Left renal cortex interstitium (tissue), 4 donors: ENCODE data around the gene EYS. TPM values are rescaled to one million over a fixed set of nuclear protein-coding genes. Genes with fewer than 3 reads are reported as not detected.
A peak's percentile ranks its signal among the peaks of the same experiment; 100 is the strongest.

Source experiments
- DNase-seq, 4 donors: peaks; one replicate each; pipeline ENCODE4 v3.0.0-alpha.2; 2013; ENCODE audit warnings: low read depth in 4 of 4, low spot score in 2 of 4, missing footprints in 1 of 4
- polyA plus RNA-seq, 4 donors: library from polyadenylated mRNA; unstranded; fragments of 120-200 nt; gene quantifications; one replicate each; pipeline ENCODE4 v1.2.1, GENCODE V29; 2013; ENCODE audit not compliant: insufficient read length in 4 of 4

Gene EYS
- polyA plus RNA-seq, 4 donors = 0.43 to 0.81 (median 0.67) TPM

- DNase-seq = no peak
Measured at GRCh38 chr6:64404396-64404795, 1302.6 kb downstream of the EYS start.

GRCh38 chr6:64383277-64383676 lies 1323.7 kb downstream of the EYS start:
- no peak for DNase-seq

GRCh38 chr6:64376394-64376793 lies 1330.6 kb downstream of the EYS start:
- DNase-seq = no peak

GRCh38 chr6:64357430-64357829 lies 1349.6 kb downstream of the EYS start:
- no peak for DNase-seq

DNA sequence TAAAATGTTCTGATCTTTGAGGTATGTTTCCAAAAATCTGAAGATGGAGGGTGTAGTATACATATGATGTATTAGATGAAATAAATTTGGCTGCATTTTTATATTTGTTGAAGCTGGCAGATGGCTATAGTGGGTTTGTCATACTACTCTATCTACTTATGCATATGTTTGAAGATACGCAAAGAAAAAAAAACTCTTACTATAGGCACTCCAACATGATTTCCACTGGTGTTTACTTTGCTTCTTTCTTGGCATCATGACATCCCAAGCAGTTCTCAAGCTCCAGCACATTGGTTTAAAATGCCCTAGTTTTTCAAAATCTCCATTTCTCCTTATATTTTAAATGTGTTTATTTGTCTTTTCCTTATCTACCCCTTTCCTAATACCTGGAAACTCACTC lies 1359.6 kb downstream of the EYS start:
- DNase-seq = no peak

- DNase-seq = no peak
Measured at GRCh38 chr6:64335195-64335594, 1371.8 kb downstream of the EYS start.

GRCh38 chr6:64334636-64335035 lies 1372.4 kb downstream of the EYS start:
- DNase-seq = no peak

GRCh38 chr6:64330694-64331307 lies 1376.2 kb downstream of the EYS start:
- DNase-seq = peak; percentile 9 to 44 (median 26)

GRCh38 chr6:64326939-64327338 lies 1380.1 kb downstream of the EYS start:
- DNase-seq = no peak

- no peak for DNase-seq
Measured at GRCh38 chr6:64325093-64325492, 1381.9 kb downstream of the EYS start.

DNA sequence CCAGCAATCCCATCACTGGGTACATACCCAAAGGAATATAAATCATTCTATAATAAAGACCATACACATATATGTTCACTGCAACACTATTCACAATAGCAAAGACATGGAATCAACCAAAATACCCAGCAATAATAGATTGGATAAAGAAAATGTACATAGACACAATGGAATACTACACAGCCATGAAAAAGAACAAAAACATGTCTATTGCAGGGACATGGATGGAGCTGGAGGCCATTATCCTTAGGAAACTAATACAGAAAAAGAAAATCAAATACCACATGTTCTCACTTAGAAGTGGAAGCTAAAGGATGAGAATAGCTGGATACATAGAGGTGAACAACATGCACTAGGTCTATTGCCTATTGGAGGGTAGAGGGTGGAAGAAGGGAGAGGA lies 1396.8 kb downstream of the EYS start:
- DNase-seq = no peak

DNA sequence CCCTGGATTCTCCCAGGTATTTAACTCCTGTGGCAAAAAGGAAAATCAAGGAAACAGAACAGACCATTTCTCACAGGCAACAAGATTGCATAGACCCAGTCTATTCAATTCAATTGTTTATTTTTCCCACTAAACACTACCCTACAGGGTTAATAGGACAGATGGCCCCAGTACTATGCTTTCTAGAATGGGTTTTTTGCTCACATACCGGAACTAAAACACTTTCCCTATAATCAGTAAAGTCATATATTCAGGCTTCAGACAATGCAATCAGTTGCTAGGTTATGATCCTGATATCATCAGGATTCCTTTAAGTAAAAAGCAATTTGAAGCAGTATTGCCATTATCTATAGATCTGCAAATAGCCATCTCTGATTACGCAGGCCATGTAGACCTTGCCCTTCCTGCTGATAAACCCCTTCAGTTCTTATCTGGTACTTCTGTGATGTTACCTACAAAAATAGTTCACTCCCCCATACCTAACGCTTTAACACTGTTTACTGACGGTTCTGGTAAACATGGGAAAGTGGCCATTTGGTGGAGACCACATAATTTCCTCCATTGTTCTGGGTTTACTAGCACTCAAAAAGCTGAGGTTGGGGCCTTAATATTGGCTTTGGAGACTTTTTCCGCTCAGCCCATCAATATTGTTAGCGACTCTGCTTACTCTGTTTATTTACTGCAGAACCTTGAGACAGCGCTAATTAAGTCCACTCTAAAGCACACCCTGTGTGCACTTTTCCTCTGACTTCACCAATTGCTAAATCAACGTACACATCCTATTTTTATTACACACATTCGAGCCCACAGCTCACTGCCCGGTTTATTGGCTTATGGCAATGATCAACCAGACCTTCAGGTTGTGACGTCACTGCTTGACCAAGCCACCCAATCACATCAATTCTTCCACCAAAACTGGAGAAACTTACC lies 1405.5 kb downstream of the EYS start:
- DNase-seq = no peak

DNA sequence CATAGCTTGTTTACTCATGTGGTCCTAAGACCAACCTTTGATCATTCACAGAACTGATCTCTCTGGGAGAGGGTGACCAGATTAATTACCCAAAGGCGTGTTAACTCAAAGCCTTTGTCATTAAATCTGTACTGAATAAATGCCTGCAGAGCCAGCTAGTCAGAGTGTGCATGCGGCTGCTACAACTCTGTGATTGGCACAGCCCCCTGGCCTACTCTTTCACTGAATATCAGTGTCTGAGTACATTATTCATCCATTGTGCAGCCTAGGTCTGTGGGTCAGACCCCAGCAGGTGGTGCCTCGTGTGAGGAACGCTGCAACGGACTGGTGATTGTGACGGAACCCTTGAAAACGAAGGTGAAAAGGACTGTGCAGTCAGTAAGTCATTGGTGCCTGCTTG lies 1407.8 kb downstream of the EYS start:
- DNase-seq = no peak

DNA sequence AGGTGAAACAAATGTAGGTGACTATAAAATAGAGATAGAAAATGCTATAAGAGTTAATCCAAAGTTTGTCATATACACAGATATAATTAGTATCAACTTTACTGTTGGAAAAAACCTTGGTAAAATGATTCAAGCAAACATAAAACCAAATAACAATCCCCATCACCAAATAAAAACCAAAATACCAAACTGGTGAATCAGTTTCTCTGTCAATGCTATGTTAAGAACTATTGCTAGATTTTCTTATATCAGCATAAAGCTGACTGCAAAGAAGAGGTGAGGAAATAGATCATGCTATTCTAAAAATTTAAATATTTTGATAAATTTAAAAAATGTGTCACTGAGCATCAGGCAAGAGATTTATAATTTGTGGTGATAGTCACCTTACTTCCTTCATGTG lies 1413.0 kb downstream of the EYS start:
- DNase-seq = no peak

- no peak for DNase-seq
Measured at GRCh38 chr6:64293298-64293697, 1413.7 kb downstream of the EYS start.

DNA sequence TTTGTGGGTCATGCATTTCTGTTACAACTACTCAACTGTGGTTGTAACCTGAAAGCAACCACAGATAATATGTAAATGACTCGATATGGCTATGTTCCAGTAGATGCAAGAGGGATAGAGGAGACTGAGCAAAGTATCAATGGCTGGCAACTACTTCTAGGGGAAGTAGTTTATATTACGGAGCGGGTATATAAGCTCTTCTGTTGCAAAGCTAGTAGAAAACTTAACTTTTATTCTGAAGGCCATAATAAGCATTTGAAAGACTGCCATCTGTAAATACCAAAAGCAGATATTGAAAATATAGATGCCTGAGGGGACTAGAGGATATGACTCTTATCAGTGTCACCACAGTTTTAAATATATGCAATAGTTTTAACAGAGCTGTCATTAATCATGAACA lies 1416.2 kb downstream of the EYS start:
- no peak for DNase-seq

DNA sequence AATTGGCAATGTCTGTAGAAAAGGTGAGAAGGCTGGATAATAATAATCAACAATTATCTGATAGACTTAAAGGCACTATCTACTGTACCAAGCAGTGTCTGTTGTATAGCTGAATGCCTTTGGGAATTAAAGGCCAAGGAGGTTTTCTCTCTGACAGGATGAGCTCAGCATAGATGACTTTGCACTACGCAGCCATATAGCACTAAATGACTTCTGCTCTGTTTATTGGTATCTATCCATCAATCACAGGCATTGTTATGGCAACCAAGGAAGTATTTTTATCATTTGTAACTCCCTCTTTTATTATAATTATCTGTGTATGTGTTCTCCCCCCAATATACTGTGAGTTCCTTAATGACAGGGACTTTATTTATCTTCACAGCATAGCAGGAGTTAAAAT lies 1417.1 kb downstream of the EYS start:
- no peak for DNase-seq

DNA sequence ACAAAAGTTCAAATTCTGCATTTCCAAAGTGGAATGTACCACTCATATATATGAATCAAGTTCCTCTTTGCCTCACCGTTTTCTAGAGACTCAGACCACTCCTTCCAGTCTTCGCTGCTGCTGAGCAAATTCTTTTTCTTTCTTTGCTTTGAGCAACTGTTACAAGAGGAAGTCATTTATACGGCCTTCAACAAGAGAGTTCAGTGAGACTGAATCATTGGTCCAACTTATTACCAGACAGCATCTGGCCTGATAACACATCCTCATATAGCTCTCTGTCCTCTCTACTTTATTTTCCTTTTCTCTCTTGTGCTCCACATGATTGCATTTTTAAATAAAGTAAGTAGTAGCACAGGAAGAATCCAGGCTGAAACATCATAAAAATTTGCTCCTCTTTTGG lies 1418.7 kb downstream of the EYS start:
- no peak for DNase-seq

DNA sequence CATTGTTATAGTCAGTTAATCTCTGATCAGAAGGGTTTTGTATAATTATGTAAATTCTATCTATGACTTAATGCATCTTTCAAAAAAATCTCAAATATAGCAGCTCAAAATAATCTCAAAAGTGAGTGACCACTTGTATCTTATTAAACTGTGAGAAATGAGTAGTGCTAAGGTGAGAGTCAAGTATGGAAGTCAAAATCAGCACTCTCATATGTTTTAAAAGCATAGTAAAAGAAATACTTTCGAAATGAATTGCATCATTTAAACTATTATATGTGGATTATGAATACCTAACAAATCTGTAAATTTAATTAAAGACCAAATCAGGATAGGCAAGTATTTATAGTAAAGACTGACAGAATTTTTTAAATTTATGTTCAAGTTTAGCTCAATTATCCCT lies 1425.9 kb downstream of the EYS start:
- DNase-seq = no peak

GRCh38 chr6:64280569-64280968 lies 1426.5 kb downstream of the EYS start:
- peak in 1 of 4 donors; percentile 12 for DNase-seq

GRCh38 chr6:64270083-64270482 lies 1436.9 kb downstream of the EYS start:
- no peak for DNase-seq

- no peak for DNase-seq
Measured at GRCh38 chr6:64266351-64266821, 1440.6 kb downstream of the EYS start.
